Endothelial cell of umbilical vein (primary cell): ENCODE measurements around the gene OR6B2. TPM values are rescaled to one million over a fixed set of nuclear protein-coding genes. Genes with fewer than 3 reads are reported as not detected.

ENCODE experiments used
- BruUV-seq: library from RNA; stranded (reverse); fragments of 400-500 nt; replicated peaks from 2 replicates; lab custom pipeline; 2021; lab: Mats Ljungman, UMichigan
- CTCF ChIA-PET: fragments of 300-600, 350-600 bp; sonication (Branson Sonifier 250); formaldehyde crosslinking; loops from one replicate; lab custom pipeline; 2021; ENCODE audit warnings: antibody characterized with exemption, inconsistent platforms; lab: Charles Lee
- POLR2A ChIA-PET: fragments of 300-600, 350-600 bp; sonication (Branson Sonifier 250); formaldehyde crosslinking; loops from one replicate; lab custom pipeline; 2021; ENCODE audit warnings: antibody characterized with exemption, inconsistent platforms; lab: Charles Lee
- DNase-seq: peaks from one replicate; pipeline ENCODE4 v3.0.0-alpha.2; 2011; ENCODE audit warnings: low read depth, low spot score
- FAIRE-seq: peaks from 2 replicates; lab custom pipeline; 2011; peaks lifted over from hg19 to GRCh38; lab: Jason Lieb, UNC
- H2AFZ ChIP-seq: 2 replicates; pipeline ENCODE4 v1.6.0; 2012; ENCODE audit warnings: low read depth, low read length, control low read depth, inconsistent platforms
- H3K27ac ChIP-seq: 2 replicates; pipeline ENCODE4 v1.5.1; 2011; ENCODE audit warnings: low read depth, mild to moderate bottlenecking, control low read depth, low read length, moderate library complexity; ENCODE audit not compliant: insufficient read depth
- H3K27me3 ChIP-seq, 2 experiments: 2 replicates each; pipeline versions ENCODE4 v1.6.0 to v1.6.1; 2011; ENCODE audit warnings: low read length in 2 of 2, mixed read lengths in 1 of 2; ENCODE audit not compliant: control insufficient read depth in 2 of 2, insufficient read depth in 2 of 2
- H3K36me3 ChIP-seq, 2 experiments: 2 replicates in 1 of 2; 3 replicates in 1 of 2; pipeline ENCODE4 v1.5.1; 2011; ENCODE audit warnings: low read length in 2 of 2, mild to moderate bottlenecking in 1 of 2, moderate library complexity in 1 of 2; ENCODE audit not compliant: control insufficient read depth in 2 of 2, insufficient read depth in 2 of 2; ENCODE audit errors: extremely low read depth in 1 of 2
- H3K4me1 ChIP-seq: 3 replicates; pipeline ENCODE4 v1.5.1; 2011; ENCODE audit warnings: mild to moderate bottlenecking, low read length; ENCODE audit not compliant: control insufficient read depth, insufficient read depth; ENCODE audit errors: extremely low read depth
- H3K4me2 ChIP-seq: 2 replicates; pipeline ENCODE4 v1.6.1; 2011; ENCODE audit warnings: low read length, control low read depth, mixed read lengths; ENCODE audit not compliant: insufficient read depth
- H3K4me3 ChIP-seq, 3 experiments: fragments of 200-600 bp in 1 of 3; sonication (generic), shearing (Covaris generic) in 1 of 3; replicated peaks in 1 of 3; 2 replicates each; pipeline ENCODE4 v1.5.1; 2011 to 2016; ENCODE audit warnings: control low read depth in 3 of 3, low read length in 3 of 3, mild to moderate bottlenecking in 2 of 3, inconsistent platforms in 1 of 3, low read depth in 1 of 3, moderate library complexity in 1 of 3; ENCODE audit not compliant: insufficient read depth in 1 of 3
- H3K79me2 ChIP-seq: 2 replicates; pipeline ENCODE4 v1.6.0; 2012; ENCODE audit warnings: low read length, inconsistent platforms; ENCODE audit not compliant: control insufficient read depth, insufficient read depth
- H3K9ac ChIP-seq: replicated peaks from 2 replicates; pipeline ENCODE3; 2011; ENCODE audit warnings: low read length, control low read depth; ENCODE audit not compliant: insufficient read depth; ENCODE audit errors: extremely low read depth
- H3K9me1 ChIP-seq: replicated peaks from 3 replicates; pipeline ENCODE4 v1.6.0; 2011; ENCODE audit warnings: mild to moderate bottlenecking, low read length; ENCODE audit not compliant: control insufficient read depth, insufficient read depth; ENCODE audit errors: extremely low read depth
- H3K9me3 ChIP-seq: replicated peaks from 2 replicates; pipeline ENCODE4 v1.5.1; 2012; ENCODE audit warnings: low read length, inconsistent platforms; ENCODE audit not compliant: control insufficient read depth, insufficient read depth
- H4K20me1 ChIP-seq: replicated peaks from 2 replicates; pipeline ENCODE3; 2011; ENCODE audit warnings: mild to moderate bottlenecking, low read length; ENCODE audit not compliant: control insufficient read depth, insufficient read depth; ENCODE audit errors: extremely low read depth
- CTCF ChIP-seq, 2 donors: IDR thresholded peaks; 1 replicate in 1 of 2; 2 replicates in 1 of 2; pipeline ENCODE4 v1.5.1; 2011; ENCODE audit warnings: low read length in 2 of 2, mild to moderate bottlenecking in 2 of 2, moderate library complexity in 2 of 2, control low read depth in 1 of 2, inconsistent platforms in 1 of 2, low read depth in 1 of 2; ENCODE audit not compliant: insufficient read depth in 1 of 2; ENCODE audit errors: extremely low read depth in 1 of 2
- EZH2 ChIP-seq: IDR thresholded peaks from 2 replicates; pipeline ENCODE4 v1.6.1; 2012; ENCODE audit warnings: borderline replicate concordance, low read depth, mild to moderate bottlenecking, moderate library complexity, low read length, inconsistent platforms; ENCODE audit not compliant: severe bottlenecking
- FOS ChIP-seq: IDR thresholded peaks from 2 replicates; pipeline ENCODE4 v1.6.1; 2011; ENCODE audit warnings: mild to moderate bottlenecking, low read length, moderate library complexity, borderline replicate concordance; ENCODE audit not compliant: insufficient read depth
- GATA2 ChIP-seq: IDR thresholded peaks from 2 replicates; pipeline ENCODE4 v1.7.0; 2011; ENCODE audit warnings: low read depth, mild to moderate bottlenecking, moderate library complexity, mixed read lengths, low read length; ENCODE audit not compliant: insufficient read length, insufficient read depth
- JUN ChIP-seq: IDR thresholded peaks from 2 replicates; pipeline ENCODE4 v1.6.1; 2011; ENCODE audit warnings: borderline replicate concordance, low read depth; ENCODE audit not compliant: insufficient read length, insufficient read depth
- MAX ChIP-seq: IDR thresholded peaks from 2 replicates; pipeline ENCODE4 v1.6.1; 2011; ENCODE audit not compliant: insufficient read depth, insufficient read length
- MYC ChIP-seq: IDR thresholded peaks from one replicate; pipeline ENCODE4 v1.6.1; 2011; ENCODE audit warnings: mild to moderate bottlenecking, low read depth, low read length
- POLR2A ChIP-seq: IDR thresholded peaks from 2 replicates; pipeline ENCODE4 v1.6.1; 2012; ENCODE audit warnings: low read depth, mild to moderate bottlenecking, control low read depth, low read length
- POLR2AphosphoS5 ChIP-seq: IDR thresholded peaks from 2 replicates; pipeline ENCODE4 v1.6.1; 2012; ENCODE audit warnings: low read depth, mild to moderate bottlenecking, control low read depth, low read length, moderate library complexity; ENCODE audit not compliant: insufficient read depth
- dilution Hi-C: fragments of 300-500 bp; cut with MboI; formaldehyde crosslinking; loops from one replicate; pipeline ENCODE4 v1.15.0; 2019; ENCODE audit warnings: low sequenced_read_pairs; ENCODE audit not compliant: extremely low pct_ligation_motif_present
- intact Hi-C: fragments of 100-400 bp; cut with micrococcal nuclease; formaldehyde crosslinking; loops from one replicate; pipeline ENCODE4 v1.10.0; 2022
- polyA plus RNA-seq, 4 experiments: library from polyadenylated mRNA; depleted of rRNA in 3 of 4; stranded (reverse) in 3 of 4; unstranded in 1 of 4; fragments of >200 nt; gene quantifications; 2 replicates each; pipeline versions ENCODE4 v1.2.1 to v1.2.3, GENCODE V29; 2011 to 2012; ENCODE audit warnings: missing spikeins in 1 of 4
- total RNA-seq: library from RNA; stranded (reverse); gene quantifications from 2 replicates; pipeline ENCODE4 v1.2.3, GENCODE V29; 2021

The OR6B2 gene
- total and polyA plus RNA-seq, 2 donors (not counting 3 experiments of a cell fraction or from before 2014, with no cell fraction given): not detected

DNA sequence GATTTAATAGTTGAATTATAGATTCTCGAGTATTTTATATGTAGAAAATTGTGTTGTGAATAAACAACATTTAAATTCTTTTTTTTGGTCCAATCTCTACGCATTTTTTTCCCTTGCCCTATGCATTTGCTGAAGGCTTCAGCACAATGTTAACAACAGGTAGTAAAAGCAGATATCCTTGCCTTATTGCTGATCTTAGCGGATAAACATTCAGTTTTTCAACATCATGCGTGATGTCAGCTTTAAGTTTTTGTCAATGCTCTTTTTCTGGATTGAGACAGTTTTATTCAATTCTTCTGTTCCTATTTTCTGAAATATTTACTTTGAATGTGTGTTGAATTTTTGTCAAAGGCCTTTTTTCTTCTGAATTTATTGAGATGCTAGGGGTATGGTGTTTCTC is 34.7 kb upstream of the OR6B2 start:
- no peak for TF ChIP-seq JUN
- no peak for TF ChIP-seq MYC
- no peak for TF ChIP-seq POLR2AphosphoS5
- no peak for TF ChIP-seq EZH2
- no peak for TF ChIP-seq CTCF (IDR thresholded peaks at IDR 0.05; ENCODE audit: extremely low read depth in 1 of 2, insufficient read depth in 1 of 2, low read depth in 1 of 2, low read length in 2 of 2)
- TF ChIP-seq MAX: no peak
- TF ChIP-seq FOS: no peak
- no peak for TF ChIP-seq GATA2
- TF ChIP-seq POLR2A: no peak
- H3K27ac ChIP-seq: no peak overlapping the region
- no peaks in the 10 kb centered on the region for H3K79me2 ChIP-seq
- H3K4me1 ChIP-seq: no peaks in the 10 kb centered on the region
- H3K36me3 ChIP-seq: no peaks in the 10 kb centered on the region
- POLR2A ChIA-PET: no interaction called here
- no peaks in the 10 kb centered on the region for H3K9me3 ChIP-seq
- H3K9me1 ChIP-seq: no peaks in the 10 kb centered on the region
- no peak overlapping the region for H3K4me2 ChIP-seq
- dilution Hi-C loops: no loop called here
- BruUV-seq: no TSS peak
- FAIRE-seq (no peak), DNase-seq (no peak)
- no peaks in the 10 kb centered on the region for H4K20me1 ChIP-seq
- H3K27me3 ChIP-seq: no peaks in the 10 kb centered on the region
- intact Hi-C loops: no loop called here
- H2AFZ ChIP-seq: no peak overlapping the region
- CTCF ChIA-PET: interaction anchor here (0.7 to 2.7 kb wide), 2 partner anchors 20 to 76 kb away, joined by 3 to 9 read pairs; partner anchors contain the start of gene OTOS
- H3K9ac ChIP-seq: no peak overlapping the region
- no peak overlapping the region for H3K4me3 ChIP-seq
